ENCODE data around the gene ANKRD23. TPM values are rescaled to one million over a fixed set of nuclear protein-coding genes. Genes with fewer than 3 reads are reported as not detected.

The ANKRD23 gene
- total and polyA plus RNA-seq, 2 of the 13 experiments (the other 11 are each of a cell fraction or from before 2014, with no cell fraction given): 1.5 to 1.6 TPM

- TF ChIP-seq MIER3 (CRISPR knock-in tag; IDR thresholded peaks at IDR 0.05; ENCODE audit: borderline replicate concordance) (no peak), FOXK2 (IDR thresholded peaks at IDR 0.05) (no peak), ARNTL (CRISPR knock-in tag; IDR thresholded peaks at IDR 0.05) (0 out of 2 replicates have a peak, but pooled peaks have one; percentile 53), ZSCAN12 (CRISPR knock-in tag; IDR thresholded peaks at IDR 0.05) (no peak), ZNF496 (CRISPR knock-in tag; IDR thresholded peaks at IDR 0.05; ENCODE audit: insufficient replicate concordance) (no peak), EEA1 (CRISPR knock-in tag; IDR thresholded peaks at IDR 0.05; ENCODE audit: borderline replicate concordance) (no peak), MLX (CRISPR knock-in tag; IDR thresholded peaks at IDR 0.05) (no peak), ATF7 (IDR thresholded peaks at IDR 0.05) (no peak), ATF7 (CRISPR knock-in tag; IDR thresholded peaks at IDR 0.05) (0 out of 2 replicates have a peak, but pooled peaks have one; percentile 33), ZNF678 (CRISPR knock-in tag; IDR thresholded peaks at IDR 0.05) (no peak), ZNF333 (CRISPR knock-in tag; IDR thresholded peaks at IDR 0.05; ENCODE audit: borderline replicate concordance) (no peak), ATRX (CRISPR knock-in tag; IDR thresholded peaks at IDR 0.05; ENCODE audit: borderline replicate concordance) (no peak), RBM39 (IDR thresholded peaks at IDR 0.05; ENCODE audit: low read depth, low read length, poor library complexity, severe bottlenecking) (no peak), TBX2 (CRISPR knock-in tag; IDR thresholded peaks at IDR 0.05; ENCODE audit: borderline replicate concordance) (peak; percentile 33; the same call in 1 of the 2 replicates), ZNF775 (CRISPR knock-in tag; IDR thresholded peaks at IDR 0.05; ENCODE audit: borderline replicate concordance) (no peak), NR2F6 (IDR thresholded peaks at IDR 0.05) (0 out of 2 replicates have a peak, but pooled peaks have one; percentile 12), NR2F6 (CRISPR knock-in tag; IDR thresholded peaks at IDR 0.05) (peak; percentile 62)
- TF ChIP-seq, protein P1, sequence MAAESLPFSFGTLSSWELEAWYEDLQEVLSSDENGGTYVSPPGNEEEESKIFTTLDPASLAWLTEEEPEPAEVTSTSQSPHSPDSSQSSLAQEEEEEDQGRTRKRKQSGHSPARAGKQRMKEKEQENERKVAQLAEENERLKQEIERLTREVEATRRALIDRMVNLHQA (CRISPR knock-in tag; IDR thresholded peaks at IDR 0.05): no peak
- TF ChIP-seq, protein P2, sequence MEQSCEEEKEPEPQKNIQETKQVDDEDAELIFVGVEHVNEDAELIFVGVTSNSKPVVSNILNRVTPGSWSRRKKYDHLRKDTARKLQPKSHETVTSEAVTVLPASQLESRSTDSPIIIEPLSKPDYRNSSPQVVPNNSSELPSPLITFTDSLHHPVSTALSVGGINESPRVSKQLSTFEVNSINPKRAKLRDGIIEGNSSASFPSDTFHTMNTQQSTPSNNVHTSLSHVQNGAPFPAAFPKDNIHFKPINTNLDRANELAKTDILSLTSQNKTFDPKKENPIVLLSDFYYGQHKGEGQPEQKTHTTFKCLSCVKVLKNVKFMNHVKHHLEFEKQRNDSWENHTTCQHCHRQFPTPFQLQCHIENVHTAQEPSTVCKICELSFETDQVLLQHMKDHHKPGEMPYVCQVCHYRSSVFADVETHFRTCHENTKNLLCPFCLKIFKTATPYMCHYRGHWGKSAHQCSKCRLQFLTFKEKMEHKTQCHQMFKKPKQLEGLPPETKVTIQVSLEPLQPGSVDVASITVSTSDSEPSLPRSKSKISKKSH (CRISPR knock-in tag; IDR thresholded peaks at IDR 0.05; ENCODE audit: borderline replicate concordance): no peak
- TF ChIP-seq, protein P3, sequence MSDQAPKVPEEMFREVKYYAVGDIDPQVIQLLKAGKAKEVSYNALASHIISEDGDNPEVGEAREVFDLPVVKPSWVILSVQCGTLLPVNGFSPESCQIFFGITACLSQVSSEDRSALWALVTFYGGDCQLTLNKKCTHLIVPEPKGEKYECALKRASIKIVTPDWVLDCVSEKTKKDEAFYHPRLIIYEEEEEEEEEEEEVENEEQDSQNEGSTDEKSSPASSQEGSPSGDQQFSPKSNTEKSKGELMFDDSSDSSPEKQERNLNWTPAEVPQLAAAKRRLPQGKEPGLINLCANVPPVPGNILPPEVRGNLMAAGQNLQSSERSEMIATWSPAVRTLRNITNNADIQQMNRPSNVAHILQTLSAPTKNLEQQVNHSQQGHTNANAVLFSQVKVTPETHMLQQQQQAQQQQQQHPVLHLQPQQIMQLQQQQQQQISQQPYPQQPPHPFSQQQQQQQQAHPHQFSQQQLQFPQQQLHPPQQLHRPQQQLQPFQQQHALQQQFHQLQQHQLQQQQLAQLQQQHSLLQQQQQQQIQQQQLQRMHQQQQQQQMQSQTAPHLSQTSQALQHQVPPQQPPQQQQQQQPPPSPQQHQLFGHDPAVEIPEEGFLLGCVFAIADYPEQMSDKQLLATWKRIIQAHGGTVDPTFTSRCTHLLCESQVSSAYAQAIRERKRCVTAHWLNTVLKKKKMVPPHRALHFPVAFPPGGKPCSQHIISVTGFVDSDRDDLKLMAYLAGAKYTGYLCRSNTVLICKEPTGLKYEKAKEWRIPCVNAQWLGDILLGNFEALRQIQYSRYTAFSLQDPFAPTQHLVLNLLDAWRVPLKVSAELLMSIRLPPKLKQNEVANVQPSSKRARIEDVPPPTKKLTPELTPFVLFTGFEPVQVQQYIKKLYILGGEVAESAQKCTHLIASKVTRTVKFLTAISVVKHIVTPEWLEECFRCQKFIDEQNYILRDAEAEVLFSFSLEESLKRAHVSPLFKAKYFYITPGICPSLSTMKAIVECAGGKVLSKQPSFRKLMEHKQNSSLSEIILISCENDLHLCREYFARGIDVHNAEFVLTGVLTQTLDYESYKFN (CRISPR knock-in tag; conservative IDR thresholded peaks at IDR 0.05): peak; percentile 39
Observed at GRCh38 chr2:96848264-96848663, 4.4 kb upstream of the ANKRD23 start (continued).

All from HepG2 (cell line).